ENCODE measurements around the gene TMEM131. TPM values are rescaled to one million over a fixed set of nuclear protein-coding genes. Genes with fewer than 3 reads are reported as not detected.

TMEM131 gene
- total RNA-seq, 1 donor from 2014 or later: 52.9 TPM

DNA sequence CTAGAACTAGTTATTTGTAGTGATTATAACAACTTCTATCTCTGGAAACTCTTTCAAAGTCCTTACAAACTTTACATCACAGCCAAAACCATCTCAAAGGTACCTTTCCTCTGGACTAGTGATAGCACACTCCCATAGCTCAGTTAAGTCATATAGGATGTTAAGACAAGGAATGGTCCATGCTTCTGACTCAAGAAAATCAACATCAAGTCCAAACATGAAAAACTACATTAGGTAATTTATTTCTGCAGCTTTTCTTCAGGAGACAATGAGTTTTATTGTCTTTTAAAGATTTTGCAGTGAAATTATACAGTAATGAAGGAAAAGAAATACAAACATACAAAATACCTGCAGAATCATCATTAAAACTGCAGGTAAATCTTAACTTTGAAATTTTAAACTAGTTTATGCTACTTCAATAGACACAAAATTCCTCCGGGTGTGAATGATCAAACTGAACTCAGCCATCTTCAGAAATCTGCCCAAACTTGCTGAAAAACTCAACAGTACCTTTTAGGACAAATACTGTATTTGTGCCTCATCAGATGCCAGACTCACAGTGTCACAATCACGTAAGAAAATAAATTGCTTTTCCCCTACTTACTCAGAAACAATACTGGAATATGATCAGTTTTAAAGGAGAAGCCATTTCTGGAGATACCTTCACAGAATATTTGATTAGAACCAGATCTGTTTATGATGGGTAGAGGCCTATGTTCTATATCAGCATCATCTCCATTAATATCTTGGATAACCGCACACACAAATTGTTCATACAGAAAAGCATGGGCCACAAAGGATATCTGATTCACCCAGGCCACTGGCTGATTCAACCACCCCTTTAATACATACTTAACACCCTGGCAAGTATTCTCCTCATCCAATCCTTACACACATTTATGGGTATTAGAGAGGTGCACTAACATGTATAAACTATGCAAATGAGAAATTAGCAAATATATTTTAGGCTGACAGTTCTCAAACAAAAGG, 2.6 kb downstream of the TMEM131 start:
- Mint-ChIP-seq H3K9me3 (peaks cover 8% of the 10 kb centered on the region), H3K4me1 (peaks cover 29% of the 10 kb centered on the region), H3K4me3 (peak overlapping the region; percentile 99), H3K36me3 (peaks cover 8% of the 10 kb centered on the region), H3K27ac (no peak overlapping the region), H3K27me3 (ENCODE audit: low read depth) (no peaks in the 10 kb centered on the region)
- no peak for DNase-seq (ENCODE audit: low spot score in 2 of 2, unreplicated experiment in 2 of 2)
- TF ChIP-seq, protein P1, sequence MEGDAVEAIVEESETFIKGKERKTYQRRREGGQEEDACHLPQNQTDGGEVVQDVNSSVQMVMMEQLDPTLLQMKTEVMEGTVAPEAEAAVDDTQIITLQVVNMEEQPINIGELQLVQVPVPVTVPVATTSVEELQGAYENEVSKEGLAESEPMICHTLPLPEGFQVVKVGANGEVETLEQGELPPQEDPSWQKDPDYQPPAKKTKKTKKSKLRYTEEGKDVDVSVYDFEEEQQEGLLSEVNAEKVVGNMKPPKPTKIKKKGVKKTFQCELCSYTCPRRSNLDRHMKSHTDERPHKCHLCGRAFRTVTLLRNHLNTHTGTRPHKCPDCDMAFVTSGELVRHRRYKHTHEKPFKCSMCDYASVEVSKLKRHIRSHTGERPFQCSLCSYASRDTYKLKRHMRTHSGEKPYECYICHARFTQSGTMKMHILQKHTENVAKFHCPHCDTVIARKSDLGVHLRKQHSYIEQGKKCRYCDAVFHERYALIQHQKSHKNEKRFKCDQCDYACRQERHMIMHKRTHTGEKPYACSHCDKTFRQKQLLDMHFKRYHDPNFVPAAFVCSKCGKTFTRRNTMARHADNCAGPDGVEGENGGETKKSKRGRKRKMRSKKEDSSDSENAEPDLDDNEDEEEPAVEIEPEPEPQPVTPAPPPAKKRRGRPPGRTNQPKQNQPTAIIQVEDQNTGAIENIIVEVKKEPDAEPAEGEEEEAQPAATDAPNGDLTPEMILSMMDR (IDR thresholded peaks at IDR 0.05; ENCODE audit: unreplicated experiment): no peak

DNA sequence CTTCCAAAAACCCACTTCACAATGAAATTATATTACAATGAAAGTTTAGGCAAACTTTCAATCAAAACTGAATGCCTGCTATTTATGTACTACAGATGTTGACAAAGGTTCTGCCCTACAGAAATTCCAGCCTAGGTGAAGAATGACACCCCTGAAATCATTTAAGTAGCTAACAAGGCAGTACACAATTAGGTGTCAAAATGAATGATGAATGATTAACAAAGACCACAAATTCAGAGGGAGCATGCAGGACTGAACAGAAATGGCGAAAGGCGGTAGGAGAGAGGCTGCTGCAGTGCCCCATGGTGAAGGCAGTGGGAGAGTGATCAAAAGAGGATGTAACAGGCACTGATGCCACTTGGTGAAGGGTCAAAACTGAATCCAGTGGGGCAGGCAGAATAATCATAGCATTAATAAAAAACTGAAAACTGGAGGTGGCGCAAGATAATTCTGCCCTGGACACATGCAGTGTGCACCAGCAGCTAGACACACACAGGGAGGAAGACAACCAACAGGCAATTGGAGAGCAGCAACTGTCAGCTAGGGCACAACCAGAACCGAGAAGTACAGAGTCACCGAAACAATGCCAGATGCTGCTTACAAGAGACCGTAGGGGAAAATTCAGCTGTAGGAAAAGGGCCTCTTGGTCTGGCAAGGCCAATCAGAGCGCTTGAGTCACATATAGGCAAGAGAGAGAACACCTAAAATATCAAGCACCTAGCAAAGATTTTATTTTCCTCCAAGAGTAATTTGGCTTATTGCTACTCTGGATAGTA, 4.5 kb downstream of the TMEM131 start:
- H3K36me3 Mint-ChIP-seq: peaks cover 14% of the 10 kb centered on the region
- DNase-seq (ENCODE audit: low spot score in 2 of 2, unreplicated experiment in 2 of 2): no peak
- H3K9me3 Mint-ChIP-seq: peaks cover 14% of the 10 kb centered on the region
- no peak overlapping the region for H3K27ac Mint-ChIP-seq
- no peak overlapping the region for H3K4me3 Mint-ChIP-seq
- no peaks in the 10 kb centered on the region for H3K27me3 Mint-ChIP-seq (ENCODE audit: low read depth)
- peaks cover 27% of the 10 kb centered on the region for H3K4me1 Mint-ChIP-seq
- TF ChIP-seq, protein P1 (IDR thresholded peaks at IDR 0.05; ENCODE audit: unreplicated experiment): no peak

DNA sequence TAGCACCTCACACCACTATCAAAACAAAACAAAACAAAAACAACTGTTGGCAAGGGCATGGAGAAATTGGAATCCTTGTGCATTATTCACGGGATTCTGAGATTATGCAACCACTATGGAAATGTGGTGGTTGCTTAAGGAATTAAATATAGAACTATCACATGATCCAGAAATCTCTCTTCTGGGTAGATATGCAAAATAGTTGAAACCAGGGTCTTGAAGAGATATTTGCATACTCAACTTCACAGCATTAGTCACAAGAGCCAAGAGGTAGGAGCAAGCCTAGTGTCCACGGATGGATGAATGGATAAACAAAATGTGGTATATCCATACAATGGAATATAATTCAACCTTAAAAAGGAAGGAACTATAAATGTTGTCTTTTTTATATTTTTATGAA, 7.0 kb downstream of the TMEM131 start:
- H3K9me3 Mint-ChIP-seq: peaks cover 14% of the 10 kb centered on the region
- no peaks in the 10 kb centered on the region for H3K27me3 Mint-ChIP-seq (ENCODE audit: low read depth)
- peaks cover 15% of the 10 kb centered on the region for H3K4me1 Mint-ChIP-seq
- no peak overlapping the region for H3K4me3 Mint-ChIP-seq
- no peak overlapping the region for H3K27ac Mint-ChIP-seq
- TF ChIP-seq, protein P1 (IDR thresholded peaks at IDR 0.05; ENCODE audit: unreplicated experiment): no peak
- H3K36me3 Mint-ChIP-seq: peaks cover 14% of the 10 kb centered on the region
- no peak for DNase-seq (ENCODE audit: low spot score in 2 of 2, unreplicated experiment in 2 of 2)

DNA sequence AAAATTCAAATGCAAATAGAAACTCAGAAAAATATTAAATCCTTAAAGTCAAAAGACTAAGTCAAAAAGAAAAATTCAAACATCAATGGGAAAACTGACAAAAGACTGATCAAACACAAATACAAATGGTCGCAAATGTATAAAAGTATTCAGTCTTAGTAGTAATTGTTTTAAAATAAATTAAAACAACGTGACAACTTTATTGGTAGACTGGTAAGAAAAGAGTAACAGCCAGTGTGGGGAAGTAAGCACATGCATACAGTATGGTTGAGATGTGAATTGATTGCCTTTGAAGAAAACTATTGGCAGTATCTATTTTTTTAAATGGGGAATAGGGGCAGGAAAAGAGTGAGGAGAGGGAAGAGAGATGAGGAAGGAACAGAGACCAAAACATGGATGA, 9.8 kb downstream of the TMEM131 start:
- H3K9me3 Mint-ChIP-seq: peaks cover 14% of the 10 kb centered on the region
- H3K4me1 Mint-ChIP-seq: peaks cover 9% of the 10 kb centered on the region
- no peak for DNase-seq (ENCODE audit: low spot score in 2 of 2, unreplicated experiment in 2 of 2)
- no peak overlapping the region for H3K27ac Mint-ChIP-seq
- no peak overlapping the region for H3K4me3 Mint-ChIP-seq
- peaks cover 22% of the 10 kb centered on the region for H3K36me3 Mint-ChIP-seq
- H3K27me3 Mint-ChIP-seq (ENCODE audit: low read depth): no peaks in the 10 kb centered on the region
- TF ChIP-seq, protein P1 (IDR thresholded peaks at IDR 0.05; ENCODE audit: unreplicated experiment): no peak

DNA sequence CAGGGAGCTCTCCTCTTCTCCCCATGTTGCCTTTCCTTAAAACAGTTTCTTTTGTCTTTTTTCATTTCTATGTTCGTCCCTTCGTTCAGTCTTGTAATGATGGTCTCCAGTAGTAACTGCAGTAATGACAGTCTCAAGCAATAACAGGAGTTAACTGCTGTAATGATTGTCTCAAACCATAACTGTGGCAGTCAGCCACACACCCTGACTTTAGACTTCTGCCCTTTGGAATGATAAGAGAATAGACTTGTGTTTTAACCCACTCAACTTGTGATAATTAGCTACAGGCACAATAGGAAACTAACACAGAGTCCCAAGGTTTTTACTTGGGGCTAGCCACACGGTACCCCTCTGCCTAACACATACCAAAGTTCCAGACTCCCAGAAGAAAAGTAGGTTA, 12.1 kb downstream of the TMEM131 start:
- TF ChIP-seq, protein P1 (IDR thresholded peaks at IDR 0.05; ENCODE audit: unreplicated experiment): no peak
- H3K4me3 Mint-ChIP-seq: no peak overlapping the region
- H3K4me1 Mint-ChIP-seq: peaks cover 9% of the 10 kb centered on the region
- peak overlapping the region; percentile 13 for H3K27ac Mint-ChIP-seq
- no peak for DNase-seq (ENCODE audit: low spot score in 2 of 2, unreplicated experiment in 2 of 2)
- no peaks in the 10 kb centered on the region for H3K27me3 Mint-ChIP-seq (ENCODE audit: low read depth)
- peaks cover 41% of the 10 kb centered on the region for H3K36me3 Mint-ChIP-seq
- peaks cover 32% of the 10 kb centered on the region for H3K9me3 Mint-ChIP-seq

Measured in mesothelial cell of epicardium (in vitro differentiated cells).